Fibroblast of villous mesenchyme (primary cell): ENCODE results near the gene BRCA2. TPM values are rescaled to one million over a fixed set of nuclear protein-coding genes. Genes with fewer than 3 reads are reported as not detected.
A peak's percentile ranks its signal among the peaks of the same experiment; 100 is the strongest.

Experiments used
- DNase-seq: peaks from one replicate; pipeline ENCODE4 v3.0.0-alpha.2; 2010; ENCODE audit warnings: low read depth
- H3K4me3 ChIP-seq: 2 replicates; pipeline ENCODE4 v1.5.1; 2011; ENCODE audit warnings: low read depth, mild to moderate bottlenecking, low read length
- total RNA-seq: library from RNA; depleted of rRNA; stranded (reverse); fragments of >200 nt; gene quantifications from 2 replicates; pipeline ENCODE4 v1.2.3, GENCODE V29; 2012
- TF ChIP-seq, protein P1 (sequence below): IDR thresholded peaks from 2 replicates; pipeline ENCODE4 v1.5.1; 2012; ENCODE audit warnings: low read depth, mild to moderate bottlenecking, low read length; ENCODE audit not compliant: insufficient read depth

BRCA2 gene
- total RNA-seq, 1 donor, result 10.4 TPM

- no peak for DNase-seq
- TF ChIP-seq, protein P1, sequence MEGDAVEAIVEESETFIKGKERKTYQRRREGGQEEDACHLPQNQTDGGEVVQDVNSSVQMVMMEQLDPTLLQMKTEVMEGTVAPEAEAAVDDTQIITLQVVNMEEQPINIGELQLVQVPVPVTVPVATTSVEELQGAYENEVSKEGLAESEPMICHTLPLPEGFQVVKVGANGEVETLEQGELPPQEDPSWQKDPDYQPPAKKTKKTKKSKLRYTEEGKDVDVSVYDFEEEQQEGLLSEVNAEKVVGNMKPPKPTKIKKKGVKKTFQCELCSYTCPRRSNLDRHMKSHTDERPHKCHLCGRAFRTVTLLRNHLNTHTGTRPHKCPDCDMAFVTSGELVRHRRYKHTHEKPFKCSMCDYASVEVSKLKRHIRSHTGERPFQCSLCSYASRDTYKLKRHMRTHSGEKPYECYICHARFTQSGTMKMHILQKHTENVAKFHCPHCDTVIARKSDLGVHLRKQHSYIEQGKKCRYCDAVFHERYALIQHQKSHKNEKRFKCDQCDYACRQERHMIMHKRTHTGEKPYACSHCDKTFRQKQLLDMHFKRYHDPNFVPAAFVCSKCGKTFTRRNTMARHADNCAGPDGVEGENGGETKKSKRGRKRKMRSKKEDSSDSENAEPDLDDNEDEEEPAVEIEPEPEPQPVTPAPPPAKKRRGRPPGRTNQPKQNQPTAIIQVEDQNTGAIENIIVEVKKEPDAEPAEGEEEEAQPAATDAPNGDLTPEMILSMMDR, result no peak
Observed at GRCh38 chr13:32384702-32385101, 69.4 kb downstream of the BRCA2 start.

DNA sequence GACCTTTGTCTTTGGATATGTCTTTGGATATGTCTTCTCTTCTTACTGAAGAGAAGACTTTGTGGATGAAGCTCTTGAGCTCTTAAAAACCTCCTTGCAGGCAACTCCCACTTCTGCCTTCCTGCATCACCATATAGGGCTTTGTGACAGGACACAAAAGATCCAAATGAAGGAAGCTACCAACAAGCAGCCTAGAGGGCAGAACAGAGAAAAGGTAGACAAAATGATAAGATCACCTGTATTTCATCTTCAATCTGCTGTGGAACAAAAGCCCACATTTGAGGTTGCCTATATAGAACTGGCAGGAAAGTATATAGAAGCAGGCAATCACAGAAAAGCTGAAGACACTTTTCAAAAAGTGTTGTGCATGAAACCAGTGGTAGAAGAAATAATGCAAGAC is 70.1 kb downstream of the BRCA2 start:
- no peak for DNase-seq
- H3K4me3 ChIP-seq, result no peak overlapping the region
- TF ChIP-seq, protein P1, result no peak

More at GRCh38 chr13:32384702-32385101, 69.4 kb downstream of the BRCA2 start:
- no peak overlapping the region for H3K4me3 ChIP-seq

- no peak for DNase-seq
- no peak overlapping the region for H3K4me3 ChIP-seq
- TF ChIP-seq, protein P1, result no peak
Observed at GRCh38 chr13:32390048-32390447, 74.7 kb downstream of the BRCA2 start.

GRCh38 chr13:32390484-32390883 is 75.2 kb downstream of the BRCA2 start:
- H3K4me3 ChIP-seq, result no peak overlapping the region
- TF ChIP-seq, protein P1, result no peak
- no peak for DNase-seq

- TF ChIP-seq, protein P1, result no peak
- peak; percentile 10 for DNase-seq
- H3K4me3 ChIP-seq, result no peak overlapping the region
Observed at GRCh38 chr13:32391101-32391619, 75.9 kb downstream of the BRCA2 start.

GRCh38 chr13:32403108-32403507 is 87.8 kb downstream of the BRCA2 start:
- no peak overlapping the region for H3K4me3 ChIP-seq
- TF ChIP-seq, protein P1, result no peak
- no peak for DNase-seq

- TF ChIP-seq, protein P1, result no peak
- no peak for DNase-seq
- no peak overlapping the region for H3K4me3 ChIP-seq
Observed at GRCh38 chr13:32407854-32408253, 92.5 kb downstream of the BRCA2 start.
